ENCODE results near the gene CD6.

CD6 gene

DNA sequence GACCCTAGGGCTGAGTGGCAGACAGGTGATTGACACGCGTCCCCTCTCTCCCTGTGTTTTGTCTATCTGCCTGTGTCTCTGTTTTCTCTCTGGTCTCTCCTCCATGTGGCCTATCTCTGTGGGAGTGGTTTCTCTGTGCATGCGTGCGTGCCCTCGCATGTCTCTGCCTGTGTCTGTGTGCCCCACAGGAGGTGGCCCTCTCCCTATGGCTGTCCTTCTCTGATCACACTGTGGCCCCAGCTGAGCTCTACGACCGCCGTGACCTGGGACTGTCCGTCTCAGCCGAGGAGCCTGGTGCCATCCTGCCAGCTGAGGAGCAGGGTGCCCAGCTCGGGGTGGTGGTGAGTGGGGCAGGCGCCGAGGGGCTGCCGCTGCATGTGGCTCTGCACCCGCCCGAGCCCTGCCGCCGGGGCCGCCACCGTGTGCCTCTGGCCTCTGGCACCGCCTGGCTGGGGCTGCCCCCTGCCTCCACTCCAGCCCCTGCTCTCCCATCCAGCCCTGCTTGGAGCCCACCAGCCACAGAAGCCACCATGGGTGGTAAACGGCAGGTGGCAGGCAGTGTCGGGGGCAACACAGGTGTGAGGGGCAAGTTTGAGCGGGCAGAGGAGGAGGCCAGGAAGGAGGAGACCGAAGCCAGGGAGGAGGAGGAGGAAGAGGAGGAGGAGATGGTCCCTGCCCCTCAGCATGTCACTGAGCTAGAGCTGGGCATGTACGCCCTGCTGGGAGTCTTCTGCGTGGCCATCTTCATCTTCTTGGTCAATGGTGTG is 35.6 kb upstream of the CD6 start:
- FAIRE-seq, result no peak

- no peak for FAIRE-seq
These were observed 34.9 kb upstream of the CD6 start for GRCh38 chr11:60936467-60937143.

DNA sequence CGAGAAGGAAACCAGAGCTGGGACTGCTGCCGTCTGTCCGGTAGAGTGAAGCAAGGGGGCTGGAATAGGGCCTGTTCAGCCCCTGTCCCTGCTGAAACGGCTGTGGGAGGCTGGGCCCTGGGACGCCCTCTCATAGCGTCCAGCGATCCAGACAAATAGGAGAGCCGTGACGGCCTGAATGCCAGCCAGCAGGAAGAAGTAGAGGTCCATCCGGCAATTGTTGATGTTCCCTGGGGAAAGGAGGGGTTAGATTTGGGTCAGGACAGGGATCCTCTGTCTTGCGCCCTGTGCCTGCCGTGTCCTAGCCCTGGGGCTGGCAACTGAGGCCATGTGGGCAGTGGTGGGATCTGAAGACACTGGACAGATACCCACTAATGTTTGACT is 34.3 kb upstream of the CD6 start:
- FAIRE-seq, result no peak

DNA sequence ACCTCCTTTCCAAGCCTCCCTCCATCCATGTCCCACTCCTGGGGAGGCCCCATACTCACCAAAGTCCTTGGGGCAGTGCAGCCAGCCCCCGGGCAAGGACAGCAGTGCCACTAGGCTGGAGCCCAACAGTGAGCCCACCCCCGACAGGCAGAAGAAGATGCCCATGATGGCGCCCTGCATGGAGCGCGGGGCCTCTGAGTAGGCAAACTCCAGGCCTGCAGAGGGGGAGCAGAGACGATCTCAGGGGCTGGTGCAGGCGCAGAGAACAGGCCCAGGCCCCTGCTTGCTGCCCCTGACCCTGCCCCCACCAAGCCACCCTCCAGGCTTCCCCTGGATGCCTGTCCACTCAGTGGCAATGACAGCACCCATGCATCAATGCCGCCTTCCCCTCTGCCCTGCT is 33.7 kb upstream of the CD6 start:
- no peak for FAIRE-seq

DNA sequence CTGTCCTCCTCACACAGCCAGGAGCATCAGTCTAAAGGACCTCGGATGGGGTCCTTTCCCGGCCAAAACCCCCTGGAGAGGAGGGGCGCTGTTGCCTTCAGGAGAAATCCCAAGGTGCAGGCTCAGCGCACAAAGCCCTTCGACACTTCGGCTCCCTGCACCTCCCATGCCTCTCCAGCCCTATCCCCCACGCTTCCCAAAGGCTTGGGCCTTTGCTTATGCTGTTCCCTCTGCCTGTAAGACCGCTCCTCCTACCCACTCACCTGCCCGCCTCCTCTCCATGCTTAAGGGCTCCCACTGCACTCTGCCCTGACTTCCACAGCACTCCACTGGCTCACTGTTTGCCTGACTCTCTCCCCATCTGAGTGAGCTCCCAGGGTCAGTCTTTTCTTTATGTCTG is 33.0 kb upstream of the CD6 start:
- no peak for FAIRE-seq

- FAIRE-seq, result no peak
These were observed 32.2 kb upstream of the CD6 start for GRCh38 chr11:60939301-60939700.

DNA sequence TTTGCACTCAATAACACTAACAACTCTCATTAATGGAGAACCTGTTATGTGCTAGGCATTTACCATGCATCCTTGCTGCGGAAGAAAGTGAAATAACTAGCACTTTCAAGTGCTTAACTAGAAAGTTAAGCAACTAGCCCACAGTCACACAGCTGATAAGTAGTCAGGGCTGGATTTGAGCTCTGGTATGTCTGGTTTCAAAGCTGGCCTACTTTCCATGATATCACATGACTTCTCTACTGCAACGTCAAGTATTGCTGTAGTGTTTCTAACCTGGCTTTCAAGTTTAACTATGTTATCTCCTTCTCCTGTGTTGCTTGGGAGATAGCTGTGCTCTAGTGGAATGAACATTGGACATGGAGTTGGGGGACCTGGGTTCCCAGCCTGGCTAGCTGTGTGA is 31.6 kb upstream of the CD6 start:
- FAIRE-seq, result no peak

GRCh38 chr11:60941371-60942119 is 29.9 kb upstream of the CD6 start:
- FAIRE-seq, result no peak

- no peak for FAIRE-seq
These were observed 29.3 kb upstream of the CD6 start for GRCh38 chr11:60942219-60942618.

DNA sequence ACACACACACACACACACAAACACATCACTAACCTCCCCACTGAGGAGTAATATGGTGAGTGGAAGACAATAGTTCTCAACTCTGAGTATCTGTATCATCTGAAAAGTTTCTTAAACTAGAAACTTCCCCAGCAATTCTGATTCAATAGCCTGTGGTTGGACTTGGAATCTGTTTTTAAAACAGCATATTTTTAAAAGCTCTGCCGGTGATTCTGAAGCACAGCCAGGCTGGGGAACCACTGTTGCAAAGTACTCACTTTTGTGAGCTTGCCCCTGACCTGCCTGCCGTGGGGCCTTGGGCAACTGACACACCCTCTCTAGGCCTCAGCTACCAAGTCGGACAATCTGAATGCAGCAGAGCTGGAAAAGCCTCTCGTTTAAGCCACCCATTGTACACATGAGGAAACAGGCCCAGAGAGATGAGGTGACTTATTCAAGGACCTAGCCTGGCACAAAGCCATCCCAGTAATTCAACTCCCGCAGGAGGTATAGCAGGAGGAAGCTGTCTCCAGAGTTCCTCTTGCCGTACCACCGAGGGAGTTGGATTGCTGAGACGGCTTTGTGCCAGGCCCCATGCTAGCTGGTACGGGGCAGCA is 28.4 kb upstream of the CD6 start:
- no peak for FAIRE-seq

DNA sequence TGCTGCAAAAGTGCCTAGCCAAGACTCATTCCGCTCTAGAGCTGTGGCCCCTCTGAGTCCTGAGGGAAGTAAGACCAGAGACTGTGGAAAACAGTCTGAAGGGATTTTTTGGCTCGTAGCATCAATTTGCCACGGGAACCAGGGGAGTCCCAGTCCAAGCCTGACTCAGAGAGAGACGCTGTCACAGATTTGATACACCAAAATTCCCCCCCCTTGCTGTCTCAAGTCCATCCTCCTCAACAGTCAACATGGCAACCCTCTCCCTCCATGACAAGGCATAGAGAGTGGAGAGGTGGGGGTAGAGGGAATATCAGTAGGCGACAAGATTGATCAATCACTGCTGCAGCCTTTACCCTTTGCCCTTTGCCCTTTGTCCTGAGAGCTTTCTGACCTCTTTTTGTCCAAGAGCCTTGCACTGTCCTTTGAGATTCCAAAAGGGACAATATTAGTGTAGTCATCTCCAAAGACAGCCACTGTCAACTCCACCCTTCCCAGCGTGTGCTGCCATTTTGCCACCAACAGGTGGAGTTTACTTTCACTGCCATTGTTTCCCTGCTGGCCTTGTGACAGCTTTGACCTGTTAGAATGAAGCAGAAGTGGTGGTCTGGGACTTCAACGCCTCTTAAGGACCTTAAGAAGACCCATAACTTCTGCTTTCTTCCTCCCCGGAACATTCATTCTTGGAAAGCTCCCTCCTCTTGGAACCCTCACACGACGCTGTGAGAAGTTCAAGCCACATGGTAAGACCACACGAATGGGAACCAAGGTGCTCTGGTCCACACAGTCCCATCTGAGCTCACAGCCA is 26.8 kb upstream of the CD6 start:
- FAIRE-seq, result no peak

DNA sequence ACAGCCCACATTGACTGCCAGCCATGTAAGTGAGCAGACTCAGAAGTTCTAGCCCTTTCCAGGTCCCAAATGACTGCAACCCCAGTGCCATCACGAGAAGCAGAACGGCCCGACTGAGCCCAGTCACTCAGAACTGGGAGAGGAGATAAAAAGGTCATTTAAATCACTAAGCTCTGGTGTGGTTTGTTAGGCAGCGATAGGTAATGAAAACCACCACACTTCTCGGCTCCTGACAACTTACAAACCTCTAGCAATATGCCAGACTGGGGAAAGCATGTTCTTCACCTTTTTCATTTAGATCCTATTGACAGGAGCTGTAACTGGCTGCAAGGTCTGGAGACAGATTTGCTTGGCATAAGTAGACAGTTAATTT is 26.2 kb upstream of the CD6 start:
- no peak for FAIRE-seq

GRCh38 chr11:60946601-60947264 is 24.7 kb upstream of the CD6 start:
- no peak for FAIRE-seq

DNA sequence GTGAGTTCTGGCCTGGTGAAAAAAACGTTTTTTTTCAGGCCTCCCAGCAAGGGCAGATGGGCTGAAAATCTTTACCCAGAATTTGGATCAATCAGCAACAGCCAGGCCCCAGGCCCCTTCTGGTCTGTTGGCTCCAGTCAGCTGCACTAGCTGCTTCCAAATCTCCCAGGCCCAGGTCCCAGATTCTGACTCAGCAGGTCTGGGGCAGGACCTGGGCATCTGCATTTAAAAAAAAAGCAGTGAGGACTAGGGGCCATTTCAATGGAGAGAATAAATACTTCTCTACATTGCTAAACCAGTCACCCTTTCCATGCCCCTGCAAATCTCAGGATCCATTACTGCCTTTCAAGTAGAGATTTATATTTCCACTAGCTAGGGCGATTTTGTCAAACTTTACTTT is 23.8 kb upstream of the CD6 start:
- FAIRE-seq, result no peak

DNA sequence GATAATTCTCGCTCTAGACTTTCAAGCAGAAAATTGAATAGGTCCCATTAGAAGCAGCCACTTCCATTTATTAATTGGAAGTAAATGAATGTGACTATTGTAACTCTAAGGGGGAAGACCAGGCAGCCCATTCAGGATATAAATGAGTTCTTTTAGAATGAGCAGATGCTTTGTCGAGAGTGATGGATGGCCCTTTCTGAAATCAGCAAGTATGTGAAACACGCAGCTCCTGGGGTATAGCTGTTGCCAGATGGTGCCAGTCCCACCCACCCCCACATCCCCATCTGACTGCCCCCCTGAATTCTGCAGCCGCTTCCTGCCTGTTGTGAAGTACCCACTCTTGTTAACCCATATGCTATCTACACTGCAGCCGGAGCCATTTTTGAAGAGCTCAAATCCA is 23.2 kb upstream of the CD6 start:
- FAIRE-seq, result no peak

DNA sequence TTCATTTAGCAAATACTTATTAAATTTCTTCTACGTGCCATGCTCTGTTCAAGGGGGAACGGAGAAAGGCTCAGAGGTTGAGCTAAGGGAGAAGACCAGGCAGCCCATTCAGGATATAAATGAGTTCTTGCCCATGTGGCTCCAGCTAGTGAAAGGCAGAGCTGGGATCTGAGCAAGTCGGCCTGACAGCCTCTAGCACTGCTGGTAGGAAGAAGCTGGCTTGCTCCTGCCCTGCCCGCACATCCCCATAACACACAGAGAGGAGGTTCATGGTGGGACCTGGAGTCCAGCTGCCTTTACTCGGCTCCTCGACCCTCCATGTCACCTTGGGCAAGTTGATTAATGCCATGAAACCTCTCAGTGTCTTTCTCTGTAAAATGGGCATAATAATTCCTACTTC is 21.5 kb upstream of the CD6 start:
- no peak for FAIRE-seq

GRCh38 chr11:60950933-60951605 is 20.4 kb upstream of the CD6 start:
- no peak for FAIRE-seq

DNA sequence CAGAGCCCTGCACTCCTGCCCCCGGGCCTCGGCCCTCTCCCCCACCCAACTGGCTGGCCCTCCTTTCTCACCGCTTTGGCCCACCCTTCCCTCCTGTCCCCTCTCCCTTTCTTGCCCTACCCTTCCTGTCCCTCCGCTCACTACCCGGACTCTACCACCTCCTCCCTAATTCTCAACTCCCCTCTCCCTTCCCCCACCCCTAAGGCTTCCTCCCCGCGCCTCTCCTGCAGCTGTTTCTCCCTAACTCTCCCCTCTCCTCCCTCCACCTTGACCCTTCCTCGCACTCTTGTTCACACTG is 19.9 kb upstream of the CD6 start:
- FAIRE-seq, result no peak

- no peak for FAIRE-seq
These were observed 19.4 kb upstream of the CD6 start, which contains the start of gene SLC15A3 for GRCh38 chr11:60951904-60952741. SLC15A3 (minus strand) TSS chr11:60952176; CDS start chr11:60951551, 625 bp downstream.

DNA sequence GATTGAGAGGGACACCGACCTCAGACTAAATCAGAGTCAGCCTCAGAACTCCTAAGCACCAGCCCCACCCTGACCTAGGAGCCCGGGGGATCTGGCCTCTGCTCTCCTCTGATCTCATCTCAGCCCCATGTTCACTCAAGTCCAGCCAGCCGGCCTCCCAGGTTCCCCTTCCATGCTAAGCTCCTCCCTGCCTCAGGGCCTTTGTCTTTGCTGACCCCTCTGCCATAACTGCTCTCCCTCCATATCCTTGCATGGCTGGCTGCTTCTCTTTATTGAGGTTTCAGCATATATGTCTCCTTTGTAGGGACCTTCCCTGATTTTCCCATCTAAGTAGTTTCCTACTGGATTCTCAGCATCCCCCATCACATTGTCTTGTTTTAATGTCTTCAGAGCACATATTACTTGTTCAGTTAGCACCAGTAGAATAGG is 18.7 kb upstream of the CD6 start:
- no peak for FAIRE-seq

DNA sequence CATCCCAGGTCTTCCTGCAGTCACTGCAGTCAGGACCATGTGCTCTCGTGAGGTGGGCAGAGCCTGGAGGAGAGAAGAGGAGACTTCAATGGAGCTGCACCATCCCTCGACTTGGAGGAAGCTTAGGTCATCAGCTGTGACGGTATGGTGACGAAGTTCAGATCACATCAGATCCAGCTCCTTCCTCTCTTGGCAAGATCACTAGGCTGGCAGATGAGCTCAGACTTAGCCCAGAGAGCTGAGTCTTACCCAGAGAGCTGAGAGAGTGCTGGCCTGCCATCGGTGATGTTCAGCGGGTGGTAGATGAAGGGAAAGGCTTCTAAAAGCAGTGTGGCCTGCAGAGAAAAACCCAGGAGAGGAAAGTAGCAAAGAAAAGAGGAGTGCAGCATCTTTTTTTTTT is 17.7 kb upstream of the CD6 start:
- no peak for FAIRE-seq

All from TTC549 (cell line).